ENCODE measurements around the gene SYNGR3. TPM values are rescaled to one million over a fixed set of nuclear protein-coding genes. Genes with fewer than 3 reads are reported as not detected.

The SYNGR3 gene
- total RNA-seq, 2 experiments from 2014 or later, result 11.9 to 12.4 TPM

DNA sequence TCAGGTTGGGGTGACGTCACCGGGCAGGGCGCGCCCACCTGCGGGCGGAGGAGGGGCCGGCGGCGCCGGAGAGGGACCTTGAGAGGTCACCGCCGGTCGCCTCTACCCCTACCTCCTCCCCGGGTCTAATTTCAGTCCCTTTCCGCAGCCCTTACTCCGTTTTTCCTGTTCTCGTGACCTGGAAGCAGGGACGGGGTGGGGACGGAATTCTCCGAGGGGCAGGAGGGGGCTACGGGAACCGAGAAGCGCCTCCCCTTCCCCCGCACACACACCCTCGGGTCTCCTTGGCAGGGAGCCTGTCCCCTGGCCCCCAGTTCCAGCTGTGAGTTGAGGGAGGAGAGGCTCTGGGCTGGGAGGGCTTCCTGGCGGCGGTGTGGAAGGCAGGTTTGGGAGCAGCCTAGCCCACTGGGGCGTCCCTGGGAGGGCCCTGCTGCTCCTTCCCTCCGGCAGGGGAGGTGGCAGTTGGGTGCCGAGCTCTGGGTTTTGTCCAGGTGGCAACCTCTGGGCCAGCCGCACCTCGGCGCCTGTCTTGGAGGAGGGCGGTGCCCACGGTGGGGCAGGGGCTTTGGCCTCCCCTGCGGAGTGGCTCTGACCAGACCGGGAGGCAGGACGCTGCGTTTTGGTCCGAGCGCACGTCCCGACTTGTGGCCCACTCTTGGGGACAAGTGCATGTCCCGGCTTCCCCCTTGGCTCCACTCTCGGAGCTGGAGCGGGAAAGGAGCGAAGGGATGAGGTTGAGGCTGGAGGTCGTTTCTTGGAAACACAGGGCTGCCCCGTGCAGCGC lies 773 bp downstream of the SYNGR3 start:
- H3K4me3 Mint-ChIP-seq, result peak overlapping the region; percentile 71
- CTCF ChIA-PET, result interaction anchor here (0.9 to 2.8 kb wide), 3 partner anchors 8 to 26 kb away, joined by 3 to 18 read pairs (median 3); partner anchors contain the start of gene RPS2
- POLR2A ChIA-PET, result interaction anchor here (1.1 to 2.8 kb wide), 6 partner anchors 8 to 165 kb away, joined by 3 to 25 read pairs (median 6); partner anchors contain the start of genes NOXO1, RPS2, TBL3 and TRAF7
- H3K4me1 Mint-ChIP-seq (ENCODE audit: low read depth), result peaks cover 22% of the 10 kb centered on the region
- H3K27me3 Mint-ChIP-seq, result peaks cover 12% of the 10 kb centered on the region
- intact Hi-C loops (cut with micrococcal nuclease), result no loop called here
- peak; percentile 67 for DNase-seq
- H3K9me3 Mint-ChIP-seq, result no peaks in the 10 kb centered on the region
- peak overlapping the region; percentile 49 for H3K27ac Mint-ChIP-seq
- peaks cover 4% of the 10 kb centered on the region for H3K36me3 Mint-ChIP-seq

DNA sequence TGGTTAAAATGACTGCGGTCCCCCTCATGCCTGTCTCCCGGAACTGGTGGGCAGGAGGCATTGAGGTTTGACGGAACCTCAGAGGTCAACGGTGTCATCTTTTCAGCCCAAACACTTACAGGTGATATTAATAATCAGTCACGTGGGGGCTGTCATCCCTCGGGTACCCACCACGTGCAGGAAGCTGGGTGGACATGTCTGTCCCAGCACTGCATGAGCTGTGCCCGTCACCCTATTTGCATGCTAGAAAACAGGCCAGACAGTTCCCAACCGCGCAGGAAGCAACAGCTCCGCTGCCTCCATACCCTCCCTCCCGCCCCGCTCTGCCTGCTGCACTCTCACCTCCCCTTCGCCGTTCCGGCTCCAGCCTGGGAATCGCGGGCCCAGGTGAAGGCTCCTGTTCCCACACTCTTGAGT lies 1.4 kb downstream of the SYNGR3 start:
- peaks cover 12% of the 10 kb centered on the region for H3K27me3 Mint-ChIP-seq
- intact Hi-C loops (cut with micrococcal nuclease), result no loop called here
- peaks cover 4% of the 10 kb centered on the region for H3K36me3 Mint-ChIP-seq
- ChIA-PET POLR2A (interaction anchor here (1.1 to 2.8 kb wide), 6 partner anchors 9 to 164 kb away, joined by 3 to 25 read pairs (median 6); partner anchors contain the start of genes NOXO1, RPS2, TBL3 and TRAF7), CTCF (interaction anchor here (0.9 to 2.8 kb wide), 3 partner anchors 7 to 26 kb away, joined by 3 to 18 read pairs (median 3); partner anchors contain the start of gene RPS2)
- no peaks in the 10 kb centered on the region for H3K9me3 Mint-ChIP-seq
- H3K27ac Mint-ChIP-seq, result peak overlapping the region; percentile 49
- peaks cover 23% of the 10 kb centered on the region for H3K4me1 Mint-ChIP-seq (ENCODE audit: low read depth)
- peak overlapping the region; percentile 71 for H3K4me3 Mint-ChIP-seq
- DNase-seq, result peak; percentile 76

DNA sequence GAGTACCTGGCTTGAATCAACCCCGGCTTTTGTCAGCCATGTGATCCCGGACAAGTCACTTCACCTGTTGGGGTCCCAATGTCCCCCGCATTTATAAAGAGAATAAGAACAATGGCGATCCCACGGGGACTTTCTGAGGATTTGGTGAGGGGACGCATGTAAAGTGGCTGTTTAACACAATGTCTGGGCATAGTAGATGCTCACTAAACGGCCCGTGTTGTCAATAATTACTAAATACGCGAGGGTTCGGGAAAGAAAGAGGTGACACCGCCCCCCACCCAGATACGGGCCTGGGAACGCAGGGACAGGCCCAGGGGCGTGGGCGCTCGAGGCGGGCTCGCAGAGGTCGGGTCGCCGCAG lies 1.8 kb downstream of the SYNGR3 start:
- intact Hi-C loops (cut with micrococcal nuclease), result no loop called here
- Mint-ChIP-seq H3K27me3 (peaks cover 12% of the 10 kb centered on the region), H3K4me3 (peak overlapping the region; percentile 71), H3K36me3 (peaks cover 4% of the 10 kb centered on the region), H3K9me3 (no peaks in the 10 kb centered on the region), H3K4me1 (ENCODE audit: low read depth) (peaks cover 25% of the 10 kb centered on the region), H3K27ac (peak overlapping the region; percentile 49)
- no peak for DNase-seq
- POLR2A ChIA-PET, result interaction anchor here (1.1 to 2.8 kb wide), 6 partner anchors 10 to 164 kb away, joined by 3 to 25 read pairs (median 6); partner anchors contain the start of genes NOXO1, RPS2, TBL3 and TRAF7
- CTCF ChIA-PET, result interaction anchor here (0.9 to 2.8 kb wide), 2 partner anchors 12 to 27 kb away, joined by 3 to 18 read pairs; partner anchors contain the start of gene RPS2

DNA sequence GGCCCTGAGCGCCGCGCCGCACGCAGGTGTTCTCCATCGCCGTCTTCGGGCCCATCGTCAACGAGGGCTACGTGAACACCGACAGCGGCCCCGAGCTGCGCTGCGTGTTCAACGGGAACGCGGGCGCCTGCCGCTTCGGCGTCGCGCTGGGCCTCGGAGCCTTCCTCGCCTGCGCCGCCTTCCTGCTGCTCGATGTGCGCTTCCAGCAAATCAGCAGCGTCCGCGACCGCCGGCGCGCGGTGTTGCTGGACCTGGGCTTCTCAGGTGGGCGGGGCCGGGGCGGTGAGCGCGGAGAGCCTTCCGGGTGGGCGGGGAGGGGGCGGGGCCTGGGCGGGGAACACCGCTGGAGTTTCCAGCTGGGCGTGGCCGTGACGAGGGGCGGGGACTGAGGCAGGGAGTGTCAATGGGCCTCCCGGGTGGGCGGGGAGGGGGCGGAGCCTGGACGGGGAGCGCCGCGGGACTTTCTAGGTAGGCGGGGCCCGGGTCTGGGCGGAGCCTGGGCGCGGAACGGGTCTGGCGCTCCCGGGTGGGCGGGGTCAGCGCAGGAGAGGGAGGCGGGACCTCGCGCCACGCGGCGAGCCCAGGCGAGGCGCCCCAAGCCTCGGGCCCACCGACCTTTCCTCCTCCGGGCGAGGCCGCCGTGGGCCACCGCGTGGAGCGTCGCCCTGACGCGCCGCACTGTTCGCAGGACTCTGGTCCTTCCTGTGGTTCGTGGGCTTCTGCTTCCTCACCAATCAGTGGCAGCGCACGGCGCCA lies 2.4 kb downstream of the SYNGR3 start:
- intact Hi-C loops (cut with micrococcal nuclease), result loop anchor here (1.0 to 2.0 kb wide), 4 partner anchors 8 to 33 kb away; partner anchors contain the start of genes GFER, NDUFB10, RPS2 and ZNF598
- ChIA-PET CTCF (interaction anchor here (1.5 to 2.8 kb wide), 2 partner anchors 11 to 12 kb away, joined by 4 to 18 read pairs; no protein-coding TSS in a partner anchor), POLR2A (interaction anchor here (1.6 to 2.8 kb wide), 4 partner anchors 17 to 163 kb away, joined by 4 to 25 read pairs (median 9); partner anchors contain the start of genes RPS2, TBL3 and TRAF7)
- Mint-ChIP-seq H3K27me3 (peaks cover 12% of the 10 kb centered on the region), H3K4me1 (ENCODE audit: low read depth) (peaks cover 25% of the 10 kb centered on the region), H3K27ac (no peak overlapping the region), H3K36me3 (peaks cover 2% of the 10 kb centered on the region), H3K9me3 (no peaks in the 10 kb centered on the region), H3K4me3 (peak overlapping the region; percentile 71)
- peak; percentile 99 for DNase-seq

DNA sequence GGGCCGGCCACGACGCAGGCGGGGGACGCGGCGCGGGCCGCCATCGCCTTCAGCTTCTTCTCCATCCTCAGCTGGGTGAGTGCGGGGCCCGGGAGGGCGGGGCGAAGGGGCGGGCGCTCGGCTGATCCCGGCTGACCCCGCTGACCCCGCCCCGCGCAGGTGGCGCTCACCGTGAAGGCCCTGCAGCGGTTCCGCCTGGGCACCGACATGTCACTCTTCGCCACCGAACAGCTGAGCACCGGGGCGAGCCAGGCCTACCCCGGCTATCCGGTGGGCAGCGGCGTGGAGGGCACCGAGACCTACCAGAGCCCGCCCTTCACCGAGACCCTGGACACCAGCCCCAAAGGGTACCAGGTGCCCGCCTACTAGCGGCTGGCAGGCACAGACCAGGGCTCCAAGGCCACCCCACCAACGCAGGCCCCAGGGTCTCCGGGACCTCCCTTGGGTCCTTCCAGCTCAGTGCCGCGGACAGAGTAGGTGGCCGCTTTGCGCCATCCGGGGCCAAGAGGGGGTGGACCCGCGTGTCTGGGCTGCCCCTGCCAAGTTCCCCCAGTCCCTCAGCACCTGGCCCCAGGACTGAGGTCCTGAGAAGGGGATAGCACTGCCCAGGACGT lies 3.0 kb downstream of the SYNGR3 start:
- H3K36me3 Mint-ChIP-seq, result peaks cover 5% of the 10 kb centered on the region
- ChIA-PET POLR2A (interaction anchor here (2.6 to 2.8 kb wide), 3 partner anchors 21 to 162 kb away, joined by 8 to 25 read pairs (median 10); partner anchors contain the start of genes RPS2, TBL3 and TRAF7), CTCF (interaction anchor here (1.5 to 1.8 kb wide), 2 partner anchors 10 to 11 kb away, joined by 4 to 15 read pairs; no protein-coding TSS in a partner anchor)
- peaks cover 25% of the 10 kb centered on the region for H3K4me1 Mint-ChIP-seq (ENCODE audit: low read depth)
- H3K27ac Mint-ChIP-seq, result no peak overlapping the region
- H3K9me3 Mint-ChIP-seq, result no peaks in the 10 kb centered on the region
- peaks cover 12% of the 10 kb centered on the region for H3K27me3 Mint-ChIP-seq
- H3K4me3 Mint-ChIP-seq, result no peak overlapping the region
- DNase-seq, result no peak
- intact Hi-C loops (cut with micrococcal nuclease), result loop anchor here (1.0 to 2.0 kb wide), 4 partner anchors 9 to 34 kb away; partner anchors contain the start of genes GFER, NDUFB10, RPS2 and ZNF598

DNA sequence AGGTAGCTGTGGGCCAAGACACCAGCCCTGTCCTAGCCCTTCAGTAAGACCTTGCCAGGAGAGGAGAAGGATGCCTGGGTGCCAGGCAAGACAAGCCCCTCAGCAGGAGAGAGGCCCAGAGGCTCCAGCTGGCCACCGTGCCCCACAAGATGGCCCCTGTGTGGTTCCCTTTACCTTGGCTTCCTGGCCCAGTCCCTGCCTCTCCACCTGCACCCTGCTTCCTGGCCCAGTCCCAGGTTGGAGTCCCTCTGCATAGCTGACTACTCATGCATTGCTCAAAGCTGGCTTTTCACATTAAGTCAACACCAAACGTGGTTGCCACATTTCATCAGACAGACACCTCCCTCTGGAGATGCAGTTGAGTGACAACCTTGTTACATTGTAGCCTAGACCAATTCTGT lies 4.0 kb downstream of the SYNGR3 start:
- peaks cover 25% of the 10 kb centered on the region for H3K4me1 Mint-ChIP-seq (ENCODE audit: low read depth)
- peaks cover 10% of the 10 kb centered on the region for H3K27me3 Mint-ChIP-seq
- H3K9me3 Mint-ChIP-seq, result no peaks in the 10 kb centered on the region
- POLR2A ChIA-PET, result interaction anchor here (0.6 to 1.0 kb wide), 2 partner anchors 29 to 412 kb away, joined by 3 read pairs; partner anchors contain the start of gene RPS2
- H3K36me3 Mint-ChIP-seq, result peaks cover 9% of the 10 kb centered on the region
- intact Hi-C loops (cut with micrococcal nuclease), result loop anchor here (2.0 kb wide), 2 partner anchors 15 to 29 kb away; partner anchors contain the start of genes RPS2 and ZNF598
- CTCF ChIA-PET, result interaction anchor here (1.3 to 1.8 kb wide), 3 partner anchors 9 to 147 kb away, joined by 4 to 15 read pairs (median 4); no protein-coding TSS in a partner anchor
- H3K4me3 Mint-ChIP-seq, result no peak overlapping the region
- H3K27ac Mint-ChIP-seq, result peak overlapping the region; percentile 45
- DNase-seq, result peak; percentile 72

DNA sequence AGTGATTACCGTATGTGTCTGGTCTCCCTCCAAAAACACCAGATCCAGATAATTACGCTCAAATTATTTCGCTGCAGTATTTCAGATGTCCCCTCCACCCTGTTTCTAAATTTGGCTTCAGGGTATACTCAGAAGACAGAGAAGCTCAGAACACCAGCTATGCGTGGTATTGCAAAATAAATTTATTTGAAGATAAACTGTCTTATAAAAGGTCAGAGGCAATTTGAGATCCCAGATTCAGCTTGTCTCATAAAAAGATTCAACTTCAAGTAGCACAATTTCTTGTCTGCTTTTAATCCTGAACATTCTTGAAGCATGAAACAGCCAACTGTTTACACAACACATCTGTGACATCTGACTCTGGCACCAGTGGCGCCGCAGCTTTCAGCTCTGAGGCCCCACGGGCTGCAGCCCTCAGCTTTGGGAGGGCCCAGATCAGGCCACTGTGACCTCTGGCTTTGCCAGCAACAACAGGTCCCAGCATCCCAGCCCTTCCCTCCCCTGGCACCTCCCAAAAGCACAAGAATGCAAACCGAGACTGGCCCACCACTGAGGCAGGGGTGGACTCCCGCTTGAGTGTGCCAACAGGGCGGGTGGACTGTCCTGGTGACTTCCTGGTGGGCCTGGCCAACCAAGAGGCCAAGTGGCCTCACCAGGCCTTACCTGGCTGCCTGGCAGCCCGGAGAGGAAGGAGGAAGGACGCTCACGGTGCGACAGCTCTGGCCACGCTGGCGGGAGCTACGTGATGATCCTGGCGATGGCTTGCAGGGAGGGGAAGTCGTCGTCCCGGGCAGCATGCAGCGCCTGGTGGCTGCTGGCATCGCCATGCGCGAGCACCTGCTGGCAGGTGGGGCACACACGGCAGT lies 8.0 kb downstream of the SYNGR3 start:
- H3K27ac Mint-ChIP-seq, result no peak overlapping the region
- intact Hi-C loops (cut with micrococcal nuclease), result no loop called here
- H3K36me3 Mint-ChIP-seq, result peaks cover 24% of the 10 kb centered on the region
- DNase-seq, result no peak
- POLR2A ChIA-PET, result no interaction called here
- H3K9me3 Mint-ChIP-seq, result no peaks in the 10 kb centered on the region
- no peak overlapping the region for H3K4me3 Mint-ChIP-seq
- CTCF ChIA-PET, result interaction anchor here (0.7 to 1.0 kb wide), 2 partner anchors 7 to 215 kb away, joined by 3 read pairs; partner anchors contain the start of genes NUBP2 and SPSB3
- no peaks in the 10 kb centered on the region for H3K27me3 Mint-ChIP-seq
- peaks cover 14% of the 10 kb centered on the region for H3K4me1 Mint-ChIP-seq (ENCODE audit: low read depth)

DNA sequence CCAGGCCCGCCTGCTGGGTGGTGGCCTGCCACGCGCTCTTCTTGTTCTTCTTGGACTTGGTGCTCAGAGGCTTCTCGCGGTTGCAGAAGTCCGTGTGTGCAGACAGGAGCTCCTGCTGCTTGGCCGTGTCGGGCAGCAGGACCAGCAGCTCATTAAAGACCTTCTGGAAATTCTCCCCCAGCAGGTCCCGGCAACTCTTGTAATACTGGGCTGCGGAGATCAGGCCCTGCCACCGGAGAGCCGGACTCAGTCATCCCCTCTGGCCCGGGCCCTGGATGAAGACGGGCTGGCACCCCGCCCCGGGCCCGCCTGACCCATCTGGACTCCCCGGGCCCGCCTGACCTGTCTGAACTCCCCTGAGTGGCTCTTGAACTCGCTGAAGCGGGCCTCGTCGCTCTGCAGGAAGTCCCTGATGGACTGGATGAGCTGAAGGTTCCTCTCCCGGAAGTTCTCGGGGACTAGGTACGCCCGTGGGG lies 8.6 kb downstream of the SYNGR3 start:
- ChIA-PET POLR2A (no interaction called here), CTCF (interaction anchor here (0.7 kb wide), 1 partner anchor 8 kb away, joined by 3 read pairs; no protein-coding TSS in a partner anchor)
- Mint-ChIP-seq H3K4me1 (ENCODE audit: low read depth) (peaks cover 12% of the 10 kb centered on the region), H3K27me3 (no peaks in the 10 kb centered on the region), H3K36me3 (peaks cover 24% of the 10 kb centered on the region), H3K27ac (no peak overlapping the region), H3K4me3 (no peak overlapping the region), H3K9me3 (no peaks in the 10 kb centered on the region)
- no peak for DNase-seq
- intact Hi-C loops (cut with micrococcal nuclease), result no loop called here

DNA sequence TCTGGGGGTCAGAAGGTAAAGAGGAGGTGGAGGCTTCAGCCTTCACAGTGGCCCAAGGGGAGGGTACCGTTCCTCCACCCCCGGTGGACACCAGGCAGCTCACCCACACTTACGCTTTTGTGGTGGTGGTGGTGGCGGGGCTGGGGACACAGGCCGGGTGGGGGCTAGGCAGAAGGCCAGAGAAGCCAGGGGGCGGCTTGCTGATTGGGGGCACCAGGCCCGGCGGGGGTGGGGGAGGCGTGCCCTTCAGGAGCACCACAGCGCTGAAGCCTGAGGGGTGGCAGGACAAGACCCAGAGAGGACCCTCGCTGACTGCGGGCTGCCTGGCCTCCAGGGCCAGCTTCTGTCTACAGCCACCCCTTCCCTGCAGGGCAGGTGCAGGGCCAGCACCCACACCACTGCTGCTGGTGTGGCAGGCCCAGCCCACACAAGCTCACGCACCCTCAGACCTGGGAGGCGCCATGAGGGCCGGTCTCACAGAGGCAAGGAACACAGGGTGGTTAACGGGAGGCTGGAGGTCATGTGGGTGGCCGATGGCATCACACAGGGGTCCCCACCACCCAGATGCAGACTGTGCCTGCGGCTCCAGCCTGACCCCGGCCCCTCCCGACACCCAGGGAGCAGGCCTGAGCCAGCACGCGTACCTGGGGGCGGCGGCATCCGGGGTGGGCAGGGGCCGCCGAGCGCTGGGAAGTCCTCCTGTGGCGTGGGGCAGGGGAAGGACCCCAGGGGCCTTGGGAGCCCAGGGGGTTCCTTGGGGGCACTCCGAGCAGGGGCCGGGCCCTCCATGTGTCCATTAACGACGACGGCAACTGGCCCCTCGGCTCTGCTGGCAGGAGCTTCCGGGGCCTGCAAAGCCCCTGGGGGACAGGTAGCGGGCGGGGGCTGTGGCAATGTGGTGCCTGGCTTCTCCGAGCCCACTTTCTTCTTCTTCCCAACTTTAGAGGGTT lies 9.4 kb downstream of the SYNGR3 start:
- Mint-ChIP-seq H3K9me3 (no peaks in the 10 kb centered on the region), H3K4me1 (ENCODE audit: low read depth) (peaks cover 4% of the 10 kb centered on the region), H3K36me3 (peaks cover 24% of the 10 kb centered on the region), H3K27ac (no peak overlapping the region), H3K27me3 (no peaks in the 10 kb centered on the region), H3K4me3 (no peak overlapping the region)
- no peak for DNase-seq
- POLR2A ChIA-PET, result no interaction called here
- intact Hi-C loops (cut with micrococcal nuclease), result no loop called here
- CTCF ChIA-PET, result interaction anchor here (0.7 kb wide), 1 partner anchor 9 kb away, joined by 3 read pairs; no protein-coding TSS in a partner anchor

All from activated CD4-positive, alpha-beta memory T cell treated with anti-CD3 and anti-CD28 coated beads for 36 hours (primary cell).